ENCODE results near the gene MRPL48.
"Not testable (repeated sequence)": the region's sequence is repeated elsewhere in the genome, so short reads cannot be mapped to it uniquely, and the experiment has no call there.

DNA sequence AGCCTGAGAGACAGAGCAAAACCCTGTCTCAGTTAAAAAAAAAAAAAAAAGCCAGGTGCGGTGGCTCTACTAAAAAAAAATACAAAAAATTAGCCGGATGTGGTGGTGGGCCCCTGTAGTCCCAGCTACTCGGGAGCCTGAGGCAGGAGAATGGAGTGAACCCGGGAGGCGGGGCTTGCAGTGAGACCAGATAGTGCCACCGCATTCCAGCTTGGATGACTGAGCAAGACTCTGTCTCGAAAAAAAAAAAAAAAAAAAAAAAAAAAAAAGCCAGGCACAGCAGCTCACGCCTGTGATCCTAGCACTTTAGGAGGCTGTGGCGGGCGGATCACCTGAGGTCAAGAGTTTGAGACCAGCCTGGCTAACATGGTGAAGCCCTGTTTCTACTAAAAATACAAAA, 92.8 kb downstream of the MRPL48 start:
- TF ChIP-seq, protein P1, sequence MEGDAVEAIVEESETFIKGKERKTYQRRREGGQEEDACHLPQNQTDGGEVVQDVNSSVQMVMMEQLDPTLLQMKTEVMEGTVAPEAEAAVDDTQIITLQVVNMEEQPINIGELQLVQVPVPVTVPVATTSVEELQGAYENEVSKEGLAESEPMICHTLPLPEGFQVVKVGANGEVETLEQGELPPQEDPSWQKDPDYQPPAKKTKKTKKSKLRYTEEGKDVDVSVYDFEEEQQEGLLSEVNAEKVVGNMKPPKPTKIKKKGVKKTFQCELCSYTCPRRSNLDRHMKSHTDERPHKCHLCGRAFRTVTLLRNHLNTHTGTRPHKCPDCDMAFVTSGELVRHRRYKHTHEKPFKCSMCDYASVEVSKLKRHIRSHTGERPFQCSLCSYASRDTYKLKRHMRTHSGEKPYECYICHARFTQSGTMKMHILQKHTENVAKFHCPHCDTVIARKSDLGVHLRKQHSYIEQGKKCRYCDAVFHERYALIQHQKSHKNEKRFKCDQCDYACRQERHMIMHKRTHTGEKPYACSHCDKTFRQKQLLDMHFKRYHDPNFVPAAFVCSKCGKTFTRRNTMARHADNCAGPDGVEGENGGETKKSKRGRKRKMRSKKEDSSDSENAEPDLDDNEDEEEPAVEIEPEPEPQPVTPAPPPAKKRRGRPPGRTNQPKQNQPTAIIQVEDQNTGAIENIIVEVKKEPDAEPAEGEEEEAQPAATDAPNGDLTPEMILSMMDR (IDR thresholded peaks at IDR 0.05 in 8 of 11, conservative IDR thresholded peaks at IDR 0.05 in 3 of 11), result not testable (repeated sequence)
- TF ChIP-seq POLR2AphosphoS5 (IDR thresholded peaks at IDR 0.05), result not testable (repeated sequence)
